Kidney epithelial cell (primary cell): ENCODE results near the gene CWC15. TPM values are rescaled to one million over a fixed set of nuclear protein-coding genes. Genes with fewer than 3 reads are reported as not detected.

Experiments
- DNase-seq: peaks from one replicate; pipeline ENCODE4 v3.0.0-alpha.2; 2010; ENCODE audit warnings: low read depth
- H3K27me3 ChIP-seq: 2 replicates; pipeline ENCODE4 v1.6.0; 2011; ENCODE audit warnings: low read length; ENCODE audit not compliant: control insufficient read depth, insufficient read depth
- H3K36me3 ChIP-seq: 2 replicates; pipeline ENCODE4 v1.5.1; 2011; ENCODE audit warnings: low read length; ENCODE audit not compliant: control insufficient read depth, insufficient read depth
- H3K4me3 ChIP-seq: 2 replicates; pipeline ENCODE4 v1.5.1; 2011; ENCODE audit warnings: low read depth, mild to moderate bottlenecking, control low read depth, low read length
- CTCF ChIP-seq: IDR thresholded peaks from 2 replicates; pipeline ENCODE4 v1.5.1; 2011; ENCODE audit warnings: mild to moderate bottlenecking, moderate library complexity, low read length, control low read depth, inconsistent platforms; ENCODE audit not compliant: insufficient read depth, poor library complexity, severe bottlenecking
- total RNA-seq: library from RNA; depleted of rRNA; stranded (reverse); fragments of >200 nt; gene quantifications from 2 replicates; pipeline ENCODE4 v1.2.3, GENCODE V29; 2015

CWC15 gene
- total RNA-seq, 1 donor from 2014 or later, result 43.4 TPM

- no peak overlapping the region for H3K4me3 ChIP-seq
- no peaks in the 10 kb centered on the region for H3K27me3 ChIP-seq
- DNase-seq, result no peak
These were observed 26.5 kb downstream of the CWC15 start for GRCh38 chr11:94946812-94947211.

GRCh38 chr11:94941131-94941530, 32.2 kb downstream of the CWC15 start:
- H3K36me3 ChIP-seq, result no peaks in the 10 kb centered on the region
- no peaks in the 10 kb centered on the region for H3K27me3 ChIP-seq

More at GRCh38 chr11:94946812-94947211, 26.5 kb downstream of the CWC15 start:
- H3K36me3 ChIP-seq, result no peaks in the 10 kb centered on the region
- no peak for TF ChIP-seq CTCF

GRCh38 chr11:94939346-94939745, 34.0 kb downstream of the CWC15 start:
- Histone ChIP-seq H3K36me3 (no peaks in the 10 kb centered on the region), H3K27me3 (no peaks in the 10 kb centered on the region), H3K4me3 (no peak overlapping the region)
- DNase-seq, result no peak
- no peak for TF ChIP-seq CTCF

More at GRCh38 chr11:94941131-94941530, 32.2 kb downstream of the CWC15 start:
- H3K4me3 ChIP-seq, result no peak overlapping the region
- no peak for DNase-seq
- TF ChIP-seq CTCF, result no peak

GRCh38 chr11:94938095-94939055, 35.0 kb downstream of the CWC15 start:
- no peak overlapping the region for H3K4me3 ChIP-seq
- no peaks in the 10 kb centered on the region for H3K36me3 ChIP-seq
- H3K27me3 ChIP-seq, result no peaks in the 10 kb centered on the region
- no peak for TF ChIP-seq CTCF
- DNase-seq, result no peak

- Histone ChIP-seq H3K36me3 (no peaks in the 10 kb centered on the region), H3K27me3 (no peaks in the 10 kb centered on the region), H3K4me3 (no peak overlapping the region)
- no peak for DNase-seq
- TF ChIP-seq CTCF, result no peak
These were observed 38.5 kb downstream of the CWC15 start for GRCh38 chr11:94934846-94935245.
